ENCODE data around the gene SLC52A1. TPM values are rescaled to one million over a fixed set of nuclear protein-coding genes. Genes with fewer than 3 reads are reported as not detected.

SLC52A1 gene
- total and polyA plus RNA-seq, 10 of the 15 experiments (the other 5 are each of a cell fraction or from before 2014, with no cell fraction given): 0.04 to 0.11 TPM; not detected in 8

DNA sequence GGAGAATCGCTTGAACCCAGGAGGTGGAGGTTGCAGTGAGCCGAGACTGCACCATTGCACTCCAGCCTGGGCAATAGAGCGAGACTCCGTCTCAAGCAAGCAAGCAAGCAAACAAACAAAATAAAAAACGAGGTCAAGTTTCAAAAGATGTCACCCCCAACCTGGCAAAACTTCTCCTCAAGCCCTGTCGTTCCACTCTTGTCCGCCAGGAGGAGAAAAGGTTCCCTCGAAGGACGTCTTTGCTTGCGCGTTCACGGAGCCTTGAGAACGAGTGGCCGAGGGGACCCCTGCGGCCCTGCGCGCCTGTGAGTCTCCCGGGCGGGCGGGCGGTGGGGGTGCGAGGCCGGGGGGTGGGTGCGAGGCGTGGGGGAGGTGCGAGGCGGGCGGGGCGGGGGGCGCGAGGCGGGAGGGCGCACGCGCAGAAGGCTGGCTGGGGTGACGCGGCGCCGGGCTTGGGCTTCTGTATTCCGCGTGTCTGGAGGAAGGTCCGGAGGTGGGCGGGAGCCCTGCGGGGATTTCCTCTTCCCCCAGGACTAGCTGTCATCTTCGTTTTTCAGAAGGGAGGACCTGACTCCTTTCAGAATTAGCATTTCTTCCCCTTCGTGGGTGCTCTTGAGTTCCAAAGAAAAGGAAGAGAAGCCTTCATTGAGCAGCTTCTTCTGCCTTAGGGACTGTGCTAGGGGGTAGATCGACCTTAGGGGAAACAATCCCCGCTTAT, 3.7 kb downstream of the SLC52A1 start:
- Histone ChIP-seq H3K79me2 (ENCODE audit: control insufficient read depth, insufficient read depth, low read length) (no peaks in the 10 kb centered on the region), H3K9ac (ENCODE audit: control insufficient read depth, insufficient read depth, low read length) (peak overlapping the region; percentile 45; the same call in 1 of the 2 replicates), H3K36me3 (ENCODE audit: control insufficient read depth in 2 of 2, insufficient read depth in 2 of 2, low read length in 1 of 2) (no peaks in the 10 kb centered on the region), H3K4me3 (peak overlapping the region; percentile 46), H2AFZ (ENCODE audit: control insufficient read depth, low read depth, low read length) (peak overlapping the region; percentile 82), H3K9me3 (replicated peaks; ENCODE audit: control insufficient read depth, insufficient read depth, low read length) (no peaks in the 10 kb centered on the region), H3K27ac (ENCODE audit: control insufficient read depth, insufficient read depth) (peak overlapping the region; percentile 66), H3K27me3 (replicated peaks in 1 of 2; ENCODE audit: control insufficient read depth in 2 of 2, insufficient read depth in 2 of 2, low read length in 1 of 2) (no peaks in the 10 kb centered on the region), H4K20me1 (ENCODE audit: control insufficient read depth, insufficient read depth) (no peaks in the 10 kb centered on the region), H3K4me1 (ENCODE audit: control insufficient read depth, insufficient read depth, low read length) (peaks cover 14% of the 10 kb centered on the region), H3K4me2 (ENCODE audit: control insufficient read depth, insufficient read depth) (peak overlapping the region; percentile 81)
- ChIA-PET POLR2A (interaction anchor here (0.6 to 2.6 kb wide), 9 partner anchors 15 to 196 kb away, joined by 3 to 9 read pairs (median 4); partner anchors contain the start of genes CAMTA2, INCA1 and KIF1C), RAD21 (ENCODE audit: unreplicated experiment) (interaction anchor here (0.6 to 3.0 kb wide), 12 partner anchors 30 to 534 kb away, joined by 3 to 15 read pairs (median 4); partner anchors contain the start of gene SPAG7), CTCF (interaction anchor here (0.7 to 3.2 kb wide), 13 partner anchors 14 to 122 kb away, joined by 3 to 45 read pairs (median 7); partner anchors contain the start of genes CAMTA2 and SLC25A11), SMC1A (ENCODE audit: uncharacterized antibody, unreplicated experiment) (interaction anchor here (0.8 to 3.2 kb wide), 10 partner anchors 15 to 207 kb away, joined by 3 to 38 read pairs (median 4); partner anchors contain the start of gene SPAG7)
- DNase-seq (ENCODE audit: low read depth, low spot score) (peak; percentile 55), ATAC-seq (peak; percentile 92), FAIRE-seq (peak; percentile 97)
- no TSS peak for BruUV-seq (replicated peaks)
- WGBS (ENCODE audit: insufficient coverage, insufficient replicate concordance, low lambda C conversion rate, missing lambda C conversion rate): 5% methylated on average over 31 of the region's 48 CpGs
- intact Hi-C loops (cut with micrococcal nuclease; ENCODE audit: unreplicated experiment): loop anchor here (2.0 to 5.0 kb wide), 2 partner anchors 31 to 34 kb away; partner anchors contain the start of genes INCA1 and KIF1C
- in situ Hi-C loops (cut with MboI): no loop called here
- TF ChIP-seq, protein P1, sequence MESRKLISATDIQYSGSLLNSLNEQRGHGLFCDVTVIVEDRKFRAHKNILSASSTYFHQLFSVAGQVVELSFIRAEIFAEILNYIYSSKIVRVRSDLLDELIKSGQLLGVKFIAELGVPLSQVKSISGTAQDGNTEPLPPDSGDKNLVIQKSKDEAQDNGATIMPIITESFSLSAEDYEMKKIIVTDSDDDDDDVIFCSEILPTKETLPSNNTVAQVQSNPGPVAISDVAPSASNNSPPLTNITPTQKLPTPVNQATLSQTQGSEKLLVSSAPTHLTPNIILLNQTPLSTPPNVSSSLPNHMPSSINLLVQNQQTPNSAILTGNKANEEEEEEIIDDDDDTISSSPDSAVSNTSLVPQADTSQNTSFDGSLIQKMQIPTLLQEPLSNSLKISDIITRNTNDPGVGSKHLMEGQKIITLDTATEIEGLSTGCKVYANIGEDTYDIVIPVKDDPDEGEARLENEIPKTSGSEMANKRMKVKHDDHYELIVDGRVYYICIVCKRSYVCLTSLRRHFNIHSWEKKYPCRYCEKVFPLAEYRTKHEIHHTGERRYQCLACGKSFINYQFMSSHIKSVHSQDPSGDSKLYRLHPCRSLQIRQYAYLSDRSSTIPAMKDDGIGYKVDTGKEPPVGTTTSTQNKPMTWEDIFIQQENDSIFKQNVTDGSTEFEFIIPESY (IDR thresholded peaks at IDR 0.05): no peak
- TF ChIP-seq CHD2 (IDR thresholded peaks at IDR 0.05; ENCODE audit: borderline replicate concordance, low read depth, low read length) (0 out of 2 replicates have a peak, but pooled peaks have one; percentile 23), JUND (IDR thresholded peaks at IDR 0.05; ENCODE audit: low read depth, low read length) (no peak), IKZF1 (conservative IDR thresholded peaks at IDR 0.05) (peak; percentile 56), MXI1 (IDR thresholded peaks at IDR 0.05; ENCODE audit: low read depth, low read length) (peak; percentile 65; the same call in 1 of the 2 replicates), HDGF (IDR thresholded peaks at IDR 0.05) (peak; percentile 43), IKZF2 (IDR thresholded peaks at IDR 0.05) (peak in 1 of 2 experiments; percentile 29; a peak in 1 of 4 replicates), CBX5 (IDR thresholded peaks at IDR 0.05; ENCODE audit: low read depth) (no peak), MEF2B (IDR thresholded peaks at IDR 0.05; ENCODE audit: partially characterized antibody, poor library complexity, severe bottlenecking) (peak; percentile 66), SMC3 (IDR thresholded peaks at IDR 0.05; ENCODE audit: borderline replicate concordance, low read length) (peak; percentile 75; the same call in 1 of the 2 replicates), YY1 (IDR thresholded peaks at IDR 0.05; ENCODE audit: low read depth, low read length) (peak; percentile 70)
- TF ChIP-seq, protein P2, sequence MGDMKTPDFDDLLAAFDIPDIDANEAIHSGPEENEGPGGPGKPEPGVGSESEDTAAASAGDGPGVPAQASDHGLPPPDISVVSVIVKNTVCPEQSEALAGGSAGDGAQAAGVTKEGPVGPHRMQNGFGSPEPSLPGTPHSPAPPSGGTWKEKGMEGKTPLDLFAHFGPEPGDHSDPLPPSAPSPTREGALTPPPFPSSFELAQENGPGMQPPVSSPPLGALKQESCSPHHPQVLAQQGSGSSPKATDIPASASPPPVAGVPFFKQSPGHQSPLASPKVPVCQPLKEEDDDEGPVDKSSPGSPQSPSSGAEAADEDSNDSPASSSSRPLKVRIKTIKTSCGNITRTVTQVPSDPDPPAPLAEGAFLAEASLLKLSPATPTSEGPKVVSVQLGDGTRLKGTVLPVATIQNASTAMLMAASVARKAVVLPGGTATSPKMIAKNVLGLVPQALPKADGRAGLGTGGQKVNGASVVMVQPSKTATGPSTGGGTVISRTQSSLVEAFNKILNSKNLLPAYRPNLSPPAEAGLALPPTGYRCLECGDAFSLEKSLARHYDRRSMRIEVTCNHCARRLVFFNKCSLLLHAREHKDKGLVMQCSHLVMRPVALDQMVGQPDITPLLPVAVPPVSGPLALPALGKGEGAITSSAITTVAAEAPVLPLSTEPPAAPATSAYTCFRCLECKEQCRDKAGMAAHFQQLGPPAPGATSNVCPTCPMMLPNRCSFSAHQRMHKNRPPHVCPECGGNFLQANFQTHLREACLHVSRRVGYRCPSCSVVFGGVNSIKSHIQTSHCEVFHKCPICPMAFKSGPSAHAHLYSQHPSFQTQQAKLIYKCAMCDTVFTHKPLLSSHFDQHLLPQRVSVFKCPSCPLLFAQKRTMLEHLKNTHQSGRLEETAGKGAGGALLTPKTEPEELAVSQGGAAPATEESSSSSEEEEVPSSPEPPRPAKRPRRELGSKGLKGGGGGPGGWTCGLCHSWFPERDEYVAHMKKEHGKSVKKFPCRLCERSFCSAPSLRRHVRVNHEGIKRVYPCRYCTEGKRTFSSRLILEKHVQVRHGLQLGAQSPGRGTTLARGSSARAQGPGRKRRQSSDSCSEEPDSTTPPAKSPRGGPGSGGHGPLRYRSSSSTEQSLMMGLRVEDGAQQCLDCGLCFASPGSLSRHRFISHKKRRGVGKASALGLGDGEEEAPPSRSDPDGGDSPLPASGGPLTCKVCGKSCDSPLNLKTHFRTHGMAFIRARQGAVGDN (IDR thresholded peaks at IDR 0.05): peak; percentile 58; the same call in 1 of the 2 replicates
- TF ChIP-seq, protein P3, sequence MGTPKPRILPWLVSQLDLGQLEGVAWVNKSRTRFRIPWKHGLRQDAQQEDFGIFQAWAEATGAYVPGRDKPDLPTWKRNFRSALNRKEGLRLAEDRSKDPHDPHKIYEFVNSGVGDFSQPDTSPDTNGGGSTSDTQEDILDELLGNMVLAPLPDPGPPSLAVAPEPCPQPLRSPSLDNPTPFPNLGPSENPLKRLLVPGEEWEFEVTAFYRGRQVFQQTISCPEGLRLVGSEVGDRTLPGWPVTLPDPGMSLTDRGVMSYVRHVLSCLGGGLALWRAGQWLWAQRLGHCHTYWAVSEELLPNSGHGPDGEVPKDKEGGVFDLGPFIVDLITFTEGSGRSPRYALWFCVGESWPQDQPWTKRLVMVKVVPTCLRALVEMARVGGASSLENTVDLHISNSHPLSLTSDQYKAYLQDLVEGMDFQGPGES (IDR thresholded peaks at IDR 0.05): no peak
